H9 (cell line): Measurements from ENCODE around the gene VAV3. TPM values are rescaled to one million over a fixed set of nuclear protein-coding genes. Genes with fewer than 3 reads are reported as not detected.

Experiments
- DNase-seq: peaks from one replicate; pipeline ENCODE4 v3.0.0-alpha.2; 2017
- H2AFZ ChIP-seq: one replicate; pipeline ENCODE4 v1.6.1; 2013; ENCODE audit warnings: mild to moderate bottlenecking, low read length, control low read depth, moderate library complexity
- H2AK5ac ChIP-seq: 2 replicates; pipeline ENCODE4 v1.6.1; 2013; ENCODE audit warnings: low read length, control low read depth, mixed read lengths; ENCODE audit not compliant: insufficient read length
- H2BK120ac ChIP-seq: one replicate; pipeline ENCODE4 v1.6.1; 2013; ENCODE audit warnings: low read depth, mild to moderate bottlenecking, low read length, control low read depth, inconsistent platforms; ENCODE audit not compliant: poor library complexity, severe bottlenecking
- H2BK12ac ChIP-seq: 2 replicates; pipeline ENCODE4 v1.6.1; 2013; ENCODE audit warnings: low read length, control low read depth, mixed read lengths, low read depth; ENCODE audit not compliant: insufficient read length
- H2BK15ac ChIP-seq: 2 replicates; pipeline ENCODE4 v1.6.1; 2013; ENCODE audit warnings: low read depth, low read length, control low read depth
- H2BK20ac ChIP-seq: one replicate; pipeline ENCODE4 v1.6.1; 2013; ENCODE audit warnings: low read depth, mild to moderate bottlenecking, low read length, control low read depth, inconsistent platforms; ENCODE audit not compliant: poor library complexity, severe bottlenecking
- H2BK5ac ChIP-seq: 2 replicates; pipeline ENCODE4 v1.6.1; 2013; ENCODE audit warnings: low read length, control low read depth, mixed read lengths; ENCODE audit not compliant: insufficient read length
- H3K14ac ChIP-seq: 2 replicates; pipeline ENCODE4 v1.6.1; 2013; ENCODE audit warnings: low read length, control low read depth; ENCODE audit not compliant: insufficient read depth
- H3K18ac ChIP-seq: 2 replicates; pipeline ENCODE4 v1.6.1; 2013; ENCODE audit warnings: low read depth, mild to moderate bottlenecking, mixed read lengths, low read length, control low read depth; ENCODE audit not compliant: insufficient read length
- H3K23ac ChIP-seq: 2 replicates; pipeline ENCODE4 v1.6.1; 2013; ENCODE audit warnings: low read length, control low read depth, mixed read lengths, low read depth; ENCODE audit not compliant: insufficient read length
- H3K23me2 ChIP-seq: 2 replicates; pipeline ENCODE4 v1.6.1; 2013; ENCODE audit warnings: low read depth, mild to moderate bottlenecking, mixed read lengths, low read length, control low read depth; ENCODE audit not compliant: insufficient read length, poor library complexity, severe bottlenecking
- H3K27ac ChIP-seq: 2 replicates; pipeline ENCODE4 v1.5.1; 2013; ENCODE audit warnings: low read length, control low read depth, mixed read lengths, low read depth; ENCODE audit not compliant: insufficient read length
- H3K27me3 ChIP-seq: 2 replicates; pipeline ENCODE4 v1.6.1; 2013; ENCODE audit warnings: low read length, control low read depth, inconsistent platforms; ENCODE audit not compliant: insufficient read depth
- H3K4ac ChIP-seq: 2 replicates; pipeline ENCODE4 v1.6.1; 2013; ENCODE audit warnings: low read depth, mild to moderate bottlenecking, control low read depth, inconsistent platforms, low read length, moderate library complexity
- H3K4me1 ChIP-seq: 2 replicates; pipeline ENCODE4 v1.6.1; 2013; ENCODE audit warnings: low read length, control low read depth, inconsistent platforms; ENCODE audit not compliant: insufficient read depth
- H3K4me2 ChIP-seq: 2 replicates; pipeline ENCODE4 v1.6.1; 2013; ENCODE audit warnings: low read length, control low read depth, mixed read lengths; ENCODE audit not compliant: insufficient read length, insufficient read depth
- H3K56ac ChIP-seq: 2 replicates; pipeline ENCODE4 v1.6.1; 2013; ENCODE audit warnings: low read depth, mild to moderate bottlenecking, mixed read lengths, low read length, control low read depth; ENCODE audit not compliant: insufficient read length
- H3K79me1 ChIP-seq: 2 replicates; pipeline ENCODE4 v1.6.1; 2013; ENCODE audit warnings: low read depth, mild to moderate bottlenecking, moderate library complexity, low read length, control low read depth, inconsistent platforms; ENCODE audit not compliant: insufficient read depth, poor library complexity, severe bottlenecking
- H3K79me2 ChIP-seq: 2 replicates; pipeline ENCODE4 v1.6.1; 2013; ENCODE audit warnings: low read length, control low read depth, inconsistent platforms; ENCODE audit not compliant: insufficient read depth
- H3K9ac ChIP-seq: 2 replicates; pipeline ENCODE4 v1.6.1; 2013; ENCODE audit warnings: low read length, control low read depth, mixed read lengths; ENCODE audit not compliant: insufficient read length; ENCODE audit errors: extremely low read depth
- H3K9me3 ChIP-seq: one replicate; pipeline ENCODE4 v1.6.1; 2013; ENCODE audit warnings: low read depth, low read length, inconsistent platforms; ENCODE audit not compliant: control insufficient read depth
- H3T11ph ChIP-seq: one replicate; pipeline ENCODE4 v1.6.1; 2013; ENCODE audit warnings: mild to moderate bottlenecking, low read length, control low read depth, inconsistent platforms
- H4K20me1 ChIP-seq: one replicate; pipeline ENCODE4 v1.6.1; 2013; ENCODE audit not compliant: control insufficient read depth, insufficient read length, insufficient read depth
- H4K5ac ChIP-seq: 2 replicates; pipeline ENCODE4 v1.6.1; 2013; ENCODE audit warnings: low read depth, mild to moderate bottlenecking, mixed read lengths, low read length, control low read depth; ENCODE audit not compliant: insufficient read length
- H4K8ac ChIP-seq: replicated peaks from 2 replicates; pipeline ENCODE4 v1.6.1; 2013; ENCODE audit warnings: low read length, control low read depth, mixed read lengths, low read depth; ENCODE audit not compliant: insufficient read length
- H4K91ac ChIP-seq: 2 replicates; pipeline ENCODE4 v1.6.1; 2013; ENCODE audit warnings: low read depth, mild to moderate bottlenecking, moderate library complexity, mixed read lengths, low read length, control low read depth; ENCODE audit not compliant: insufficient read length
- H3K27ac Mint-ChIP-seq, 3 experiments: 2 replicates in 2 of 3; 3 replicates in 1 of 3; pipeline ENCODE4 v1.8.0; 2020 to 2021; ENCODE audit warnings: mixed read lengths in 3 of 3, mild to moderate bottlenecking in 1 of 3, moderate library complexity in 1 of 3
- H3K27me3 Mint-ChIP-seq: 2 replicates; pipeline ENCODE4 v1.8.0; 2021; ENCODE audit warnings: low read depth, mild to moderate bottlenecking, moderate library complexity, mixed read lengths
- H3K36me3 Mint-ChIP-seq, 3 experiments: 2 replicates in 2 of 3; 3 replicates in 1 of 3; pipeline ENCODE4 v1.8.0; 2020 to 2021; ENCODE audit warnings: low read depth in 3 of 3, mixed read lengths in 3 of 3; ENCODE audit not compliant: insufficient read depth in 1 of 3
- H3K4me1 Mint-ChIP-seq, 2 experiments: 2 replicates each; pipeline ENCODE4 v1.8.0; 2020; ENCODE audit warnings: mixed read lengths in 2 of 2
- H3K4me3 Mint-ChIP-seq, 2 experiments: 2 replicates in 1 of 2; 3 replicates in 1 of 2; pipeline ENCODE4 v1.8.0; 2020 to 2021; ENCODE audit warnings: mild to moderate bottlenecking in 2 of 2, mixed read lengths in 2 of 2, moderate library complexity in 1 of 2
- H3K9me3 Mint-ChIP-seq, 2 experiments: 2 replicates in 1 of 2; 3 replicates in 1 of 2; pipeline ENCODE4 v1.8.0; 2020; ENCODE audit warnings: mild to moderate bottlenecking in 2 of 2, mixed read lengths in 2 of 2, moderate library complexity in 1 of 2
- CTCF ChIP-seq: fragments of 200-600 bp; sonication (generic); conservative IDR thresholded peaks from 3 replicates; pipeline ENCODE4 v1.8.0; 2021; ENCODE audit warnings: antibody characterized with exemption, mild to moderate bottlenecking
- total RNA-seq: library from RNA; stranded (reverse); gene quantifications from 2 replicates; pipeline ENCODE4 v1.2.1, GENCODE V29; 2021

VAV3 gene
- total RNA-seq, 1 experiment from 2014 or later: 5.1 TPM

- no peaks in the 10 kb centered on the region for H3K36me3 Mint-ChIP-seq
- Histone ChIP-seq H3K14ac (no peak overlapping the region), H3K9ac (no peak overlapping the region), H4K8ac (no peak overlapping the region), H2AK5ac (no peak overlapping the region), H3K4me2 (no peak overlapping the region), H3K18ac (no peak overlapping the region), H2BK120ac (no peak overlapping the region), H4K20me1 (no peaks in the 10 kb centered on the region), H3K4ac (no peak overlapping the region), H3K79me1 (no peaks in the 10 kb centered on the region), H3K23me2 (no peaks in the 10 kb centered on the region), H3K4me1 (no peaks in the 10 kb centered on the region), H2AFZ (no peak overlapping the region), H2BK12ac (no peak overlapping the region), H3K23ac (no peak overlapping the region), H3K56ac (no peak overlapping the region), H4K91ac (no peak overlapping the region), H3K9me3 (no peaks in the 10 kb centered on the region), H2BK15ac (no peak overlapping the region), H2BK5ac (no peak overlapping the region), H3K79me2 (no peaks in the 10 kb centered on the region), H4K5ac (no peak overlapping the region), H3K27me3 (no peaks in the 10 kb centered on the region), H3T11ph (no peak overlapping the region), H2BK20ac (no peak overlapping the region), H3K27ac (no peak overlapping the region)
- TF ChIP-seq CTCF: no peak
- H3K27me3 Mint-ChIP-seq: 0 out of 2 replicates have a peak, but pooled peaks cover 2% of the 10 kb centered on the region
- H3K9me3 Mint-ChIP-seq: peaks cover 0 to 2% of the 10 kb centered on the region in 2 experiments; a peak in 1 of 5 replicates
- no peaks in the 10 kb centered on the region; a peak in 1 of 4 replicates for H3K4me1 Mint-ChIP-seq
- no peak overlapping the region for H3K4me3 Mint-ChIP-seq
- H3K27ac Mint-ChIP-seq: no peak overlapping the region
- no peak for DNase-seq
Observed at GRCh38 chr1:108009603-108010195, 44.7 kb upstream of the VAV3 start.
